Measurements from ENCODE around the gene SH3RF1. TPM values are rescaled to one million over a fixed set of nuclear protein-coding genes. Genes with fewer than 3 reads are reported as not detected.
"Not testable (repeated sequence)": the region's sequence is repeated elsewhere in the genome, so short reads cannot be mapped to it uniquely, and the experiment has no call there.

The SH3RF1 gene
- 36.0 TPM for polyA plus RNA-seq (2013, experiment 1 of 2; ENCODE audit: insufficient read length)
- 26.4 TPM for polyA plus RNA-seq (2013, experiment 2 of 2; ENCODE audit: insufficient read length)

- peak; percentile 94 for DNase-seq
Observed at GRCh38 chr4:169270810-169271691, at the start of gene SH3RF1. Gene SH3RF1 (minus strand): TSS chr4:169270956. CDS start chr4:169269212, 1,744 bp downstream.

- peak; percentile 83 for DNase-seq
Observed at GRCh38 chr4:169315530-169316343, 45.0 kb upstream of the SH3RF1 start.

- peak; percentile 76 for DNase-seq
Observed at GRCh38 chr4:169314906-169315305, 44.1 kb upstream of the SH3RF1 start.

GRCh38 chr4:169313732-169314131 is 43.0 kb upstream of the SH3RF1 start:
- DNase-seq = no peak

- no peak for DNase-seq
Observed at GRCh38 chr4:169312690-169313422, 42.1 kb upstream of the SH3RF1 start.

GRCh38 chr4:169311643-169312365 is 41.0 kb upstream of the SH3RF1 start:
- DNase-seq = peak; percentile 72

- no peak for DNase-seq
Observed at GRCh38 chr4:169309326-169309967, 38.7 kb upstream of the SH3RF1 start.

- no peak for DNase-seq
Observed at GRCh38 chr4:169307576-169307975, 36.8 kb upstream of the SH3RF1 start.

GRCh38 chr4:169305651-169306050 is 34.9 kb upstream of the SH3RF1 start:
- peak; percentile 77 for DNase-seq

- DNase-seq = no peak
Observed at GRCh38 chr4:169305173-169305572, 34.4 kb upstream of the SH3RF1 start.

- no peak for DNase-seq
Observed at GRCh38 chr4:169295822-169296221, 25.1 kb upstream of the SH3RF1 start.

GRCh38 chr4:169293343-169294176 is 22.8 kb upstream of the SH3RF1 start:
- DNase-seq = no peak

GRCh38 chr4:169287983-169288382 is 17.2 kb upstream of the SH3RF1 start:
- not testable (repeated sequence) for DNase-seq

GRCh38 chr4:169286562-169287301 is 16.0 kb upstream of the SH3RF1 start:
- DNase-seq = no peak

- peak; percentile 90 for DNase-seq
Observed at GRCh38 chr4:169283114-169283509, 12.4 kb upstream of the SH3RF1 start.

- DNase-seq = peak; percentile 85
Observed at GRCh38 chr4:169282429-169283113, 11.8 kb upstream of the SH3RF1 start.

- peak; percentile 57 for DNase-seq
Observed at GRCh38 chr4:169279108-169279507, 8.4 kb upstream of the SH3RF1 start.

GRCh38 chr4:169278624-169279023 is 7.9 kb upstream of the SH3RF1 start:
- no peak for DNase-seq

GRCh38 chr4:169277838-169278237 is 7.1 kb upstream of the SH3RF1 start:
- not testable (repeated sequence) for DNase-seq
